GM12878 (cell line): ENCODE data around the gene MYO10. TPM values are rescaled to one million over a fixed set of nuclear protein-coding genes. Genes with fewer than 3 reads are reported as not detected.

Experiments used
- ATAC-seq: fragments of 200-7000 bp; cut with Tn5 transposase; 3 replicates; pipeline ENCODE4 v1.9.1; 2020; ENCODE audit warnings: mild to moderate bottlenecking, moderate library complexity
- BruUV-seq: library from RNA; stranded (reverse); fragments of 400-500 nt; replicated peaks from 2 replicates; lab custom pipeline; 2021; lab: Mats Ljungman, UMichigan
- CTCF ChIA-PET: fragments of 300-600 bp; sonication (Branson Sonifier 250); formaldehyde crosslinking; extraction: SDS; loops from one replicate; lab custom pipeline; 2021; ENCODE audit warnings: inconsistent platforms; lab: Yijun Ruan, JAX
- POLR2A ChIA-PET: fragments of 350-600 bp; formaldehyde crosslinking; extraction: SDS; loops from one replicate; lab custom pipeline; 2021; ENCODE audit warnings: inconsistent platforms; lab: Charles Lee
- RAD21 ChIA-PET: fragments of 300-600 bp; sonication (Branson Sonifier 250); formaldehyde crosslinking; loops from one replicate; lab custom pipeline; 2023; ENCODE audit warnings: antibody characterized with exemption; ENCODE audit not compliant: unreplicated experiment; lab: Charles Lee
- SMC1A ChIA-PET: fragments of 300-600 bp; sonication (Branson Sonifier 250); formaldehyde crosslinking; loops from one replicate; lab custom pipeline; 2023; ENCODE audit not compliant: unreplicated experiment, uncharacterized antibody; lab: Charles Lee
- DNase-seq: peaks from one replicate; pipeline ENCODE4 v3.0.0-alpha.2; 2011; ENCODE audit warnings: low read depth, low spot score
- FAIRE-seq: peaks from 3 replicates; lab custom pipeline; 2011; peaks lifted over from hg19 to GRCh38; lab: Jason Lieb, UNC
- H2AFZ ChIP-seq: 2 replicates; pipeline ENCODE4 v1.6.0; 2011; ENCODE audit warnings: low read depth, low read length, control low read depth; ENCODE audit not compliant: control insufficient read depth
- H3K27ac ChIP-seq: 2 replicates; pipeline ENCODE4 v1.5.1; 2011; ENCODE audit warnings: control low read depth; ENCODE audit not compliant: control insufficient read depth, insufficient read depth
- H3K27me3 ChIP-seq, 2 experiments: replicated peaks in 1 of 2; 2 replicates each; pipeline versions ENCODE4 v1.6.0 to v1.6.1; 2011; ENCODE audit warnings: low read length in 1 of 2; ENCODE audit not compliant: control insufficient read depth in 2 of 2, insufficient read depth in 2 of 2
- H3K36me3 ChIP-seq, 2 experiments: 2 replicates each; pipeline ENCODE4 v1.5.1; 2011; ENCODE audit warnings: low read length in 1 of 2; ENCODE audit not compliant: control insufficient read depth in 2 of 2, insufficient read depth in 2 of 2
- H3K4me1 ChIP-seq: 2 replicates; pipeline ENCODE4 v1.6.1; 2011; ENCODE audit warnings: mild to moderate bottlenecking, low read length, moderate library complexity, mixed read lengths; ENCODE audit not compliant: control insufficient read depth, insufficient read depth
- H3K4me2 ChIP-seq: 2 replicates; pipeline ENCODE4 v1.6.0; 2011; ENCODE audit warnings: control low read depth; ENCODE audit not compliant: control insufficient read depth, insufficient read depth
- H3K4me3 ChIP-seq: fragments of 200-600 bp; sonication (generic); 2 replicates; pipeline ENCODE4 v1.5.1; 2016
- H3K79me2 ChIP-seq: 2 replicates; pipeline ENCODE4 v1.6.0; 2011; ENCODE audit warnings: low read length; ENCODE audit not compliant: control insufficient read depth, insufficient read depth
- H3K9ac ChIP-seq: 2 replicates; pipeline ENCODE4 v1.8.0; 2011; ENCODE audit warnings: low read length, control low read depth, mixed read lengths; ENCODE audit not compliant: control insufficient read depth, insufficient read depth
- H3K9me3 ChIP-seq: replicated peaks from 3 replicates; pipeline ENCODE4 v1.5.1; 2011; ENCODE audit warnings: mild to moderate bottlenecking, low read length; ENCODE audit not compliant: control insufficient read depth, insufficient read depth
- H4K20me1 ChIP-seq: 2 replicates; pipeline ENCODE4 v1.6.0; 2011; ENCODE audit not compliant: control insufficient read depth, insufficient read depth
- BHLHE40 ChIP-seq, 2 experiments: fragments of 450-650 bp in 1 of 2; IDR thresholded peaks; 2 replicates each; pipeline ENCODE4 v1.6.1; 2011 to 2017; ENCODE audit warnings: low read depth in 2 of 2, borderline replicate concordance in 1 of 2, improper control_type of control experiment in 1 of 2, low read length in 1 of 2, mild to moderate bottlenecking in 1 of 2
- CHD1 ChIP-seq: IDR thresholded peaks from 2 replicates; pipeline ENCODE4 v1.6.1; 2012; ENCODE audit warnings: low read depth, low read length, improper control_type of control experiment
- CREB1 ChIP-seq: IDR thresholded peaks from 2 replicates; pipeline ENCODE4 v1.6.1; 2012; ENCODE audit warnings: low read depth, mild to moderate bottlenecking, inconsistent platforms
- IKZF1 ChIP-seq: fragments of 450-650 bp; conservative IDR thresholded peaks from 2 replicates; pipeline ENCODE4 v1.6.1; 2017; ENCODE audit warnings: antibody characterized with exemption, mild to moderate bottlenecking
- IRF4 ChIP-seq: IDR thresholded peaks from 2 replicates; pipeline ENCODE4 v1.6.1; 2011; ENCODE audit warnings: low read depth, low read length
- KDM1A ChIP-seq: fragments of 200-600 bp; sonication (generic); IDR thresholded peaks from 2 replicates; pipeline ENCODE4 v1.6.1; 2016; ENCODE audit warnings: borderline replicate concordance
- RAD51 ChIP-seq: fragments of 450-650 bp; IDR thresholded peaks from 2 replicates; pipeline ENCODE4 v1.6.1; 2016; ENCODE audit warnings: moderate library complexity, mild to moderate bottlenecking, inconsistent platforms
- SMC3 ChIP-seq: IDR thresholded peaks from 2 replicates; pipeline ENCODE4 v1.6.1; 2011; ENCODE audit warnings: low read length, improper control_type of control experiment, borderline replicate concordance
- WGBS: methylation state at CpG from one replicate; pipeline ENCODE4 v1.1.6; 2016; ENCODE audit warnings: low lambda C conversion rate; ENCODE audit not compliant: insufficient replicate concordance, insufficient coverage; ENCODE audit errors: missing lambda C conversion rate; 5-methylcytosine and 5-hydroxymethylcytosine counted together
- in situ Hi-C: fragments of 300-500 bp; cut with MboI; formaldehyde crosslinking; loops from 9 replicates; pipeline ENCODE4 v1.14.3; 2018; ENCODE audit warnings: mixed read lengths
- intact Hi-C: fragments of 100-400 bp; cut with micrococcal nuclease; formaldehyde crosslinking; loops from one replicate; pipeline ENCODE4 v1.14.2; 2022; ENCODE audit not compliant: unreplicated experiment
- polyA plus RNA-seq, 11 experiments: library from polyadenylated mRNA; depleted of rRNA in 4 of 11; unstranded in 6 of 11; stranded (reverse) in 5 of 11; fragments of >200 nt; fragmentation: Nextera tagmentation in 4 of 11; fragmentation: Illumina TruSeq in 1 of 11; extraction: Ambion mirVana in 4 of 11; extraction: Trizol in 1 of 11; gene quantifications; 1 replicate in 1 of 11; 2 replicates in 10 of 11; pipeline versions ENCODE4 v1.2.1 to v1.2.3, GENCODE V29; 2011 to 2016; ENCODE audit warnings: inconsistent platforms in 2 of 11, missing spikeins in 2 of 11, low read depth in 1 of 11
- total RNA-seq, 4 experiments: library from RNA; depleted of rRNA in 3 of 4; stranded (reverse); fragments of >200 nt in 3 of 4; fragmentation: Illumina TruSeq in 1 of 4; extraction: Trizol in 1 of 4; gene quantifications; 2 replicates each; pipeline versions ENCODE4 v1.2.1 to v1.2.3, GENCODE V29; 2013 to 2021
- TF ChIP-seq, protein P1 (sequence below): fragments of 450-650 bp; IDR thresholded peaks from 2 replicates; pipeline ENCODE4 v1.6.1; 2017; ENCODE audit warnings: mild to moderate bottlenecking, low read depth, inconsistent platforms; ENCODE audit not compliant: poor library complexity, severe bottlenecking
- TF ChIP-seq, protein P2 (sequence below): fragments of 450-650 bp; formaldehyde crosslinking; IDR thresholded peaks from 2 replicates; pipeline ENCODE4 v1.4.0; 2020; ENCODE audit warnings: mild to moderate bottlenecking, moderate library complexity

The MYO10 gene
- total and polyA plus RNA-seq, 10 of the 15 experiments (the other 5 are each of a cell fraction or from before 2014, with no cell fraction given) = 0.02 to 0.77 (median 0.17) TPM

DNA sequence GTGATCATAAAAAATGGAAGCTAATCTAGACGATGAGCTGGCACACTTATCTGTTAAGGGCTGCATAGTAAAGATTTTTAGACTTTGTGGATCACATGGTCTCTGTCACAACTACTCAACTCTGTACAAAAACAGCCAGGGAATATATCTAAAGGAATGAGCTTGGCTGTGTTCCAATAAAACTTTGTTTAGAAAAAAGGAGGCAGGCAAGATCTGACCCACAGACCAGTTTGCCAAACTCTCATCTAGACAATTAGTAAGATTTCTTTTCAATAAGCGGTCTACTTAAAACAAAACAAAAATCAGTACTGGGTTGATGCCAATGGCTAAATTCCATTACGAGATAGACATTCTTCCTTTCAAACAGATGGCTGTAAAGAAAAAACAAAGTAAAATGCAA is 266.3 kb downstream of the MYO10 start:
- SMC1A ChIA-PET = no interaction called here
- H3K27ac ChIP-seq = no peak overlapping the region
- WGBS = 20% methylated on average over 3 of the region's 3 CpGs
- no peak for DNase-seq
- no peaks in the 10 kb centered on the region for H3K79me2 ChIP-seq
- H2AFZ ChIP-seq = no peak overlapping the region
- CTCF ChIA-PET = interaction anchor here (0.6 kb wide), 1 partner anchor 22 kb away, joined by 3 read pairs; no protein-coding TSS in a partner anchor
- in situ Hi-C loops (no loop called here), intact Hi-C loops (no loop called here)
- H4K20me1 ChIP-seq = no peaks in the 10 kb centered on the region
- no peak for ATAC-seq
- no peaks in the 10 kb centered on the region for H3K4me1 ChIP-seq
- H3K4me3 ChIP-seq = no peak overlapping the region
- H3K9me3 ChIP-seq = no peaks in the 10 kb centered on the region
- POLR2A ChIA-PET = no interaction called here
- H3K36me3 ChIP-seq = no peaks in the 10 kb centered on the region
- no peak for FAIRE-seq
- no TSS peak for BruUV-seq
- H3K27me3 ChIP-seq = no peaks in the 10 kb centered on the region
- H3K9ac ChIP-seq = no peak overlapping the region
- H3K4me2 ChIP-seq = no peak overlapping the region
- RAD21 ChIA-PET = no interaction called here
- TF ChIP-seq RAD51 = no peak
- TF ChIP-seq, protein P1, sequence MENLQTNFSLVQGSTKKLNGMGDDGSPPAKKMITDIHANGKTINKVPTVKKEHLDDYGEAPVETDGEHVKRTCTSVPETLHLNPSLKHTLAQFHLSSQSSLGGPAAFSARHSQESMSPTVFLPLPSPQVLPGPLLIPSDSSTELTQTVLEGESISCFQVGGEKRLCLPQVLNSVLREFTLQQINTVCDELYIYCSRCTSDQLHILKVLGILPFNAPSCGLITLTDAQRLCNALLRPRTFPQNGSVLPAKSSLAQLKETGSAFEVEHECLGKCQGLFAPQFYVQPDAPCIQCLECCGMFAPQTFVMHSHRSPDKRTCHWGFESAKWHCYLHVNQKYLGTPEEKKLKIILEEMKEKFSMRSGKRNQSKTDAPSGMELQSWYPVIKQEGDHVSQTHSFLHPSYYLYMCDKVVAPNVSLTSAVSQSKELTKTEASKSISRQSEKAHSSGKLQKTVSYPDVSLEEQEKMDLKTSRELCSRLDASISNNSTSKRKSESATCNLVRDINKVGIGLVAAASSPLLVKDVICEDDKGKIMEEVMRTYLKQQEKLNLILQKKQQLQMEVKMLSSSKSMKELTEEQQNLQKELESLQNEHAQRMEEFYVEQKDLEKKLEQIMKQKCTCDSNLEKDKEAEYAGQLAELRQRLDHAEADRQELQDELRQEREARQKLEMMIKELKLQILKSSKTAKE = no peak
- TF ChIP-seq SMC3 = no peak
- TF ChIP-seq KDM1A = no peak
- no peak for TF ChIP-seq IRF4
- TF ChIP-seq CHD1 = no peak
- no peak for TF ChIP-seq IKZF1
- no peak for TF ChIP-seq CREB1
- TF ChIP-seq, protein P2, sequence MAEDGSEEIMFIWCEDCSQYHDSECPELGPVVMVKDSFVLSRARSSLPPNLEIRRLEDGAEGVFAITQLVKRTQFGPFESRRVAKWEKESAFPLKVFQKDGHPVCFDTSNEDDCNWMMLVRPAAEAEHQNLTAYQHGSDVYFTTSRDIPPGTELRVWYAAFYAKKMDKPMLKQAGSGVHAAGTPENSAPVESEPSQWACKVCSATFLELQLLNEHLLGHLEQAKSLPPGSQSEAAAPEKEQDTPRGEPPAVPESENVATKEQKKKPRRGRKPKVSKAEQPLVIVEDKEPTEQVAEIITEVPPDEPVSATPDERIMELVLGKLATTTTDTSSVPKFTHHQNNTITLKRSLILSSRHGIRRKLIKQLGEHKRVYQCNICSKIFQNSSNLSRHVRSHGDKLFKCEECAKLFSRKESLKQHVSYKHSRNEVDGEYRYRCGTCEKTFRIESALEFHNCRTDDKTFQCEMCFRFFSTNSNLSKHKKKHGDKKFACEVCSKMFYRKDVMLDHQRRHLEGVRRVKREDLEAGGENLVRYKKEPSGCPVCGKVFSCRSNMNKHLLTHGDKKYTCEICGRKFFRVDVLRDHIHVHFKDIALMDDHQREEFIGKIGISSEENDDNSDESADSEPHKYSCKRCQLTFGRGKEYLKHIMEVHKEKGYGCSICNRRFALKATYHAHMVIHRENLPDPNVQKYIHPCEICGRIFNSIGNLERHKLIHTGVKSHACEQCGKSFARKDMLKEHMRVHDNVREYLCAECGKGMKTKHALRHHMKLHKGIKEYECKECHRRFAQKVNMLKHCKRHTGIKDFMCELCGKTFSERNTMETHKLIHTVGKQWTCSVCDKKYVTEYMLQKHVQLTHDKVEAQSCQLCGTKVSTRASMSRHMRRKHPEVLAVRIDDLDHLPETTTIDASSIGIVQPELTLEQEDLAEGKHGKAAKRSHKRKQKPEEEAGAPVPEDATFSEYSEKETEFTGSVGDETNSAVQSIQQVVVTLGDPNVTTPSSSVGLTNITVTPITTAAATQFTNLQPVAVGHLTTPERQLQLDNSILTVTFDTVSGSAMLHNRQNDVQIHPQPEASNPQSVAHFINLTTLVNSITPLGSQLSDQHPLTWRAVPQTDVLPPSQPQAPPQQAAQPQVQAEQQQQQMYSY (CRISPR knock-in tag) = no peak
- no peak for TF ChIP-seq BHLHE40 (IDR thresholded peaks at IDR 0.05; ENCODE audit: borderline replicate concordance in 1 of 2, low read depth in 2 of 2, low read length in 1 of 2)
